ENCODE data around the gene PRSS53.
A peak's percentile ranks its signal among the peaks of the same experiment; 100 is the strongest.

Gene PRSS53

DNA sequence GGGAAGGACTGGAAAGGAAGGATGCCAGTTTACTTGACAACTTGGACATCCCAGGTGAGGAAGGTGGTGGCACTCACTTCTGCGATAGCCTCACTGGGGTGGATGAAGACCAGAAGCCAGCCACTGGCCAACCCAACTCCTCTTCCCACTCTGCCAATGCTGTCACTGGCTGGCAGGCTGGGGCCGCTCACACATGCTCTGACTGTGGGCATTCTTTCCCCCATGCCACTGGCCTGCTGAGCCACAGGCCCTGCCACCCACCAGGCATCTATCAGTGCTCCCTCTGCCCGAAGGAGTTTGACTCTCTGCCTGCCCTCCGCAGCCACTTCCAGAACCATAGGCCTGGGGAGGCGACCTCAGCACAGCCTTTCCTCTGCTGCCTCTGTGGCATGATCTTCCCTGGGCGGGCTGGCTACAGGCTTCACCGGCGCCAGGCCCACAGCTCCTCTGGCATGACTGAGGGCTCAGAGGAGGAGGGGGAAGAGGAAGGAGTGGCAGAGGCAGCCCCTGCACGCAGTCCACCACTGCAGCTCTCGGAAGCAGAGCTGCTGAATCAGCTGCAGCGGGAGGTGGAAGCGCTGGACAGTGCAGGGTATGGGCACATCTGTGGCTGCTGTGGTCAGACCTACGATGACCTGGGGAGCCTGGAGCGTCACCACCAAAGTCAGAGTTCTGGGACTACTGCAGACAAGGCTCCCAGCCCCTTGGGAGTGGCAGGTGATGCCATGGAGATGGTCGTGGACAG, 10.0 kb downstream of the PRSS53 start:
- no peak for DNase-seq (ENCODE audit: low read depth)
- TF ChIP-seq, protein P1, sequence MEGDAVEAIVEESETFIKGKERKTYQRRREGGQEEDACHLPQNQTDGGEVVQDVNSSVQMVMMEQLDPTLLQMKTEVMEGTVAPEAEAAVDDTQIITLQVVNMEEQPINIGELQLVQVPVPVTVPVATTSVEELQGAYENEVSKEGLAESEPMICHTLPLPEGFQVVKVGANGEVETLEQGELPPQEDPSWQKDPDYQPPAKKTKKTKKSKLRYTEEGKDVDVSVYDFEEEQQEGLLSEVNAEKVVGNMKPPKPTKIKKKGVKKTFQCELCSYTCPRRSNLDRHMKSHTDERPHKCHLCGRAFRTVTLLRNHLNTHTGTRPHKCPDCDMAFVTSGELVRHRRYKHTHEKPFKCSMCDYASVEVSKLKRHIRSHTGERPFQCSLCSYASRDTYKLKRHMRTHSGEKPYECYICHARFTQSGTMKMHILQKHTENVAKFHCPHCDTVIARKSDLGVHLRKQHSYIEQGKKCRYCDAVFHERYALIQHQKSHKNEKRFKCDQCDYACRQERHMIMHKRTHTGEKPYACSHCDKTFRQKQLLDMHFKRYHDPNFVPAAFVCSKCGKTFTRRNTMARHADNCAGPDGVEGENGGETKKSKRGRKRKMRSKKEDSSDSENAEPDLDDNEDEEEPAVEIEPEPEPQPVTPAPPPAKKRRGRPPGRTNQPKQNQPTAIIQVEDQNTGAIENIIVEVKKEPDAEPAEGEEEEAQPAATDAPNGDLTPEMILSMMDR (IDR thresholded peaks at IDR 0.05; ENCODE audit: control insufficient read depth, insufficient read depth, low read depth, low read length, missing control alignments) = no peak
- no peak overlapping the region for H3K4me3 ChIP-seq (ENCODE audit: control insufficient read depth, low read depth, low read length)

DNA sequence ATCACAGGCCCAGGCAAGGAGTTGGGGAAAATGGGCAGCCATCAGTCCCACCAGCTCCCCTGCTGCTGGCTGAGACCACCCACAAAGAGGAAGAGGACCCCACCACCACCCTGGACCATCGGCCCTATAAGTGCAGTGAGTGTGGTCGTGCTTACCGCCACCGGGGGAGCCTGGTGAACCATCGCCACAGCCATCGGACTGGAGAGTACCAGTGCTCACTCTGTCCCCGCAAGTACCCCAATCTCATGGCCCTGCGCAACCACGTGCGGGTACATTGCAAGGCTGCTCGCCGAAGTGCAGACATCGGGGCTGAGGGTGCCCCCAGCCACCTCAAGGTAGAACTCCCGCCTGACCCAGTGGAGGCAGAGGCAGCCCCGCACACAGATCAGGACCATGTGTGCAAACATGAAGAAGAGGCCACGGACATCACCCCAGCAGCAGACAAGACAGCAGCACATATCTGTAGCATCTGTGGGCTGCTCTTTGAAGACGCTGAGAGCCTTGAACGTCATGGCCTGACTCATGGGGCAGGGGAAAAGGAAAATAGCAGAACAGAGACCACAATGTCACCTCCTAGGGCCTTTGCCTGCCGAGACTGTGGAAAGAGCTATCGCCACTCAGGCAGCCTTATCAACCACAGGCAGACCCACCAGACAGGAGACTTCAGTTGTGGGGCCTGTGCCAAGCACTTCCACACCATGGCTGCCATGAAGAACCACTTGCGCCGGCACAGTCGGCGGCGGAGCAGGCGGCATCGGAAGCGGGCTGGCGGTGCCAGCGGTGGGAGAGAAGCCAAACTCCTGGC, 10.9 kb downstream of the PRSS53 start:
- TF ChIP-seq, protein P1 (IDR thresholded peaks at IDR 0.05; ENCODE audit: control insufficient read depth, insufficient read depth, low read depth, low read length, missing control alignments) = no peak
- no peak for DNase-seq (ENCODE audit: low read depth)
- H3K4me3 ChIP-seq (ENCODE audit: control insufficient read depth, low read depth, low read length) = no peak overlapping the region

DNA sequence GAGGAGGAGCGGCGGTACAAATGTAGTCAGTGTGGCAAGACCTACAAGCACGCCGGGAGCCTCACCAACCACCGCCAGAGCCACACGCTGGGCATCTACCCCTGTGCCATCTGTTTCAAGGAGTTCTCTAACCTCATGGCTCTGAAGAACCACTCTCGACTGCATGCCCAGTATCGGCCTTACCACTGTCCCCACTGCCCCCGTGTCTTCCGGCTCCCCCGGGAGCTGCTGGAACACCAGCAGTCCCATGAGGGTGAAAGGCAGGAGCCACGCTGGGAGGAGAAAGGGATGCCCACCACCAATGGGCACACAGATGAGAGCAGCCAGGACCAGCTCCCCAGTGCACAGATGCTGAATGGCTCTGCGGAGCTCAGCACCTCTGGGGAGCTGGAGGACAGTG, 11.7 kb downstream of the PRSS53 start:
- DNase-seq (ENCODE audit: low read depth) = no peak
- TF ChIP-seq, protein P1 (IDR thresholded peaks at IDR 0.05; ENCODE audit: control insufficient read depth, insufficient read depth, low read depth, low read length, missing control alignments) = no peak
- H3K4me3 ChIP-seq (ENCODE audit: control insufficient read depth, low read depth, low read length) = no peak overlapping the region

GRCh38 chr16:31076319-31076718, 12.4 kb downstream of the PRSS53 start:
- TF ChIP-seq, protein P1 (IDR thresholded peaks at IDR 0.05; ENCODE audit: control insufficient read depth, insufficient read depth, low read depth, low read length, missing control alignments) = no peak
- H3K4me3 ChIP-seq (ENCODE audit: control insufficient read depth, low read depth, low read length) = no peak overlapping the region
- no peak for DNase-seq (ENCODE audit: low read depth)

DNA sequence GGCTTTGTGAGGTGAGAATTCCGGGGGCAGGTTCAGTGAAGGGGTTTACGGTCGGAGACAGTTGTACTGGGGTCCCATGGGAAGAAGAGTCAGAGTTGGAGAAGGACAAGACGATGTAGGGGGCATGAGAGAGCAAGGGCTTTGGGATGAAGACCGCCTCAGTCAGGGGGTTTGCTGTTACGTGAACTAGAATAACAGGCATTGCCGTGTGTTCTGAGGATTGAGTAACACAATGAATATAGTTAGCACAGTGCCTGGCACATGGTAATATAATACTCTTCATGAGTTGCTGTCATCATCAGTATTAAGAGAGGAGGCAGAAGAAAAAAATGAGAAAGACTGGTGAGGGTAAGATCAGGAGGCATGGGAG, 13.9 kb downstream of the PRSS53 start:
- TF ChIP-seq, protein P1 (IDR thresholded peaks at IDR 0.05; ENCODE audit: control insufficient read depth, insufficient read depth, low read depth, low read length, missing control alignments) = no peak
- DNase-seq (ENCODE audit: low read depth) = no peak
- peak overlapping the region; percentile 95 for H3K4me3 ChIP-seq (ENCODE audit: control insufficient read depth, low read depth, low read length)

- DNase-seq (ENCODE audit: low read depth) = peak; percentile 97
- TF ChIP-seq, protein P1 (IDR thresholded peaks at IDR 0.05; ENCODE audit: control insufficient read depth, insufficient read depth, low read depth, low read length, missing control alignments) = no peak
- peak within 1 kb of the TSS; percentile 95 for H3K4me3 ChIP-seq (ENCODE audit: control insufficient read depth, low read depth, low read length)
Observed at GRCh38 chr16:31073970-31074813, 14.6 kb downstream of the PRSS53 start, which contains the start of the genes ZNF646 and ZNF668. ZNF646 (plus strand) TSS chr16:31074422; CDS start chr16:31076325, 1,903 bp downstream. ZNF668 (minus strand) TSS chr16:31074240; CDS start chr16:31064459, 9,781 bp downstream.

Data from AG09309 (cell line).